ENCODE data around the gene TFAP2D.

DNA sequence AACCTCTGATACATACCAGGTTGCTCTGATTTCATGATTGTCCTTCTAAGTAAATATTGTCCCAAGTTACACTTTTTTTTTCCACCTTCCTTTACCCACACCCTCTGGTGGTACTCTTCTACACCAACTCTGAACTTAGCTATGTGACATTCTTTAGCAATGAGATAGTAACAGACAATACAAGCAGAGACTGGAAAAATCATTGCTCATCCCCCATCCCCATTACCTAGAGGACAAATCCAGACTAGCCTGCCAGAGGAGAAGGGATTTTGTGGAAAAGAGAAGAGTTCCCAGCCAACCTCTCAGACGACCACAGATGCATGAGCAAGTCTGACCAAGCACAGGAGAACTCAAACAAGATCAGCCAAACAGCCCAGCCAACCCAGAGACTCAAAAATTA lies 72.6 kb downstream of the TFAP2D start:
- TF ChIP-seq, protein P1, sequence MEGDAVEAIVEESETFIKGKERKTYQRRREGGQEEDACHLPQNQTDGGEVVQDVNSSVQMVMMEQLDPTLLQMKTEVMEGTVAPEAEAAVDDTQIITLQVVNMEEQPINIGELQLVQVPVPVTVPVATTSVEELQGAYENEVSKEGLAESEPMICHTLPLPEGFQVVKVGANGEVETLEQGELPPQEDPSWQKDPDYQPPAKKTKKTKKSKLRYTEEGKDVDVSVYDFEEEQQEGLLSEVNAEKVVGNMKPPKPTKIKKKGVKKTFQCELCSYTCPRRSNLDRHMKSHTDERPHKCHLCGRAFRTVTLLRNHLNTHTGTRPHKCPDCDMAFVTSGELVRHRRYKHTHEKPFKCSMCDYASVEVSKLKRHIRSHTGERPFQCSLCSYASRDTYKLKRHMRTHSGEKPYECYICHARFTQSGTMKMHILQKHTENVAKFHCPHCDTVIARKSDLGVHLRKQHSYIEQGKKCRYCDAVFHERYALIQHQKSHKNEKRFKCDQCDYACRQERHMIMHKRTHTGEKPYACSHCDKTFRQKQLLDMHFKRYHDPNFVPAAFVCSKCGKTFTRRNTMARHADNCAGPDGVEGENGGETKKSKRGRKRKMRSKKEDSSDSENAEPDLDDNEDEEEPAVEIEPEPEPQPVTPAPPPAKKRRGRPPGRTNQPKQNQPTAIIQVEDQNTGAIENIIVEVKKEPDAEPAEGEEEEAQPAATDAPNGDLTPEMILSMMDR (IDR thresholded peaks at IDR 0.05; ENCODE audit: borderline replicate concordance, extremely low read depth, low read length, poor library complexity, severe bottlenecking), result no peak
- no peak for TF ChIP-seq EZH2 (IDR thresholded peaks at IDR 0.05; ENCODE audit: borderline replicate concordance, low read depth, low read length, severe bottlenecking)

All from DND-41 (cell line).